Activated CD8-positive, alpha-beta memory T cell treated with anti-CD3 and anti-CD28 coated beads, Interleukin-2, amount 50 U/mL, for 48 hours (primary cell): Measurements from ENCODE around the gene MTTP.
"Not testable (repeated sequence)": the region's sequence is repeated elsewhere in the genome, so short reads cannot be mapped to it uniquely, and the experiment has no call there.

Experiments used
- DNase-seq: peaks from one replicate; pipeline ENCODE4 v3.0.0-alpha.2; 2020

The MTTP gene

GRCh38 chr4:99574530-99575324, at the start of gene MTTP:
Gene MTTP (plus strand): TSS chr4:99574824. CDS start chr4:99574910, 86 bp downstream.
- no peak for DNase-seq

GRCh38 chr4:99529228-99529627, 45.4 kb upstream of the MTTP start:
- no peak for DNase-seq

GRCh38 chr4:99529956-99530355, 44.7 kb upstream of the MTTP start:
- DNase-seq, result no peak

DNA sequence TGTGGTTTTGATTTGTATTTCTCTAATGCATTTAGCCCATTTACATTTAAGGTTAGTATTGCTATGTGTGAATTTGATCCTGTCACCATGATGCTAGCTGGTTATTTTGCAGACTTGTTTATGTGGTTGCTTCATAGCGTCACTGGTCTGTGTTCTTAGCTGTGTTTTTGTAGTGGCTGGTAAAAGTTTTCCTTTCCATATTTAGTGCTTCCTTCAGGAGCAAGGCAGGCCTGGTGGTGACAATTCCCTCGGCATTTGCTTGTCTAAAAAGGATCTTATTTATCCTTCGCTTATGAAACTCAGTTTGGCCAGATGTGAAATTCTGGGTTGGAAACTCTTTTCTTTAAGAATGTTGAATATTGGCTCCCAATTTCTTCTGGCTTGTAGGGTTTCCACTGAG, 39.9 kb upstream of the MTTP start:
- not testable (repeated sequence) for DNase-seq

- no peak for DNase-seq
Observed at GRCh38 chr4:99536271-99536670, 38.4 kb upstream of the MTTP start.

- DNase-seq, result no peak
Observed at GRCh38 chr4:99536848-99537247, 37.8 kb upstream of the MTTP start.

GRCh38 chr4:99537674-99538073, 37.0 kb upstream of the MTTP start:
- DNase-seq, result no peak

DNA sequence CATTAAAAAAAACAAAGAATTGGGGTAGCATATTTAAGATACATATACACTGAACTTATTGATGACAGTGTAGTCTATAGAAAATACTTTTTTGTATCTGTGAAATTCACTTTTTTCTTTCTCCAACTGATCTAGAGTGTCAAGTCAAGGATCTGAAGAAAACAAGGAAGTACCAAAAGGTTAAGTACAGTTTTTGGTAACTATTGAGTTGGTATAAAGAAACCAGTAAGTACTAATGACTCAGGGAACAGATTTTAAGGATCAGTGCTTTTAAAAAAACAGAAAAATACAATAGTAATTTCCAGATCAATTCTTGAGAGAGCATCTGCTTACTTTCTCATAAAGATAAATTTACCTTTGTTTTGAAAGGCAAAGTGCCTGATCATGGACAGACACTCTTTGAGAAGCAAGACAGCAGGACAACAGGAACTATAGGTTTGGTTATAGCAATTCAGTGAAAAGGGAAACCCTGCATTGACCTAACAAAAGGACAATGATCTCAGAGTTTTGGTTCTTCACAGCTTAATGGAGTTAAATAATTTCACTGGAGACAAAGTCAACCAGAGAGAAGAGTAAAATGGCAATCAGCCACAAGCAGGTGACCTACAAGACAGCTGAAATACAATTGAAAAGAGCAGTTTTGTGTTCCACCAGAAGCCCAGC, 34.2 kb upstream of the MTTP start:
- no peak for DNase-seq

- DNase-seq, result no peak
Observed at GRCh38 chr4:99552872-99553271, 21.8 kb upstream of the MTTP start.

DNA sequence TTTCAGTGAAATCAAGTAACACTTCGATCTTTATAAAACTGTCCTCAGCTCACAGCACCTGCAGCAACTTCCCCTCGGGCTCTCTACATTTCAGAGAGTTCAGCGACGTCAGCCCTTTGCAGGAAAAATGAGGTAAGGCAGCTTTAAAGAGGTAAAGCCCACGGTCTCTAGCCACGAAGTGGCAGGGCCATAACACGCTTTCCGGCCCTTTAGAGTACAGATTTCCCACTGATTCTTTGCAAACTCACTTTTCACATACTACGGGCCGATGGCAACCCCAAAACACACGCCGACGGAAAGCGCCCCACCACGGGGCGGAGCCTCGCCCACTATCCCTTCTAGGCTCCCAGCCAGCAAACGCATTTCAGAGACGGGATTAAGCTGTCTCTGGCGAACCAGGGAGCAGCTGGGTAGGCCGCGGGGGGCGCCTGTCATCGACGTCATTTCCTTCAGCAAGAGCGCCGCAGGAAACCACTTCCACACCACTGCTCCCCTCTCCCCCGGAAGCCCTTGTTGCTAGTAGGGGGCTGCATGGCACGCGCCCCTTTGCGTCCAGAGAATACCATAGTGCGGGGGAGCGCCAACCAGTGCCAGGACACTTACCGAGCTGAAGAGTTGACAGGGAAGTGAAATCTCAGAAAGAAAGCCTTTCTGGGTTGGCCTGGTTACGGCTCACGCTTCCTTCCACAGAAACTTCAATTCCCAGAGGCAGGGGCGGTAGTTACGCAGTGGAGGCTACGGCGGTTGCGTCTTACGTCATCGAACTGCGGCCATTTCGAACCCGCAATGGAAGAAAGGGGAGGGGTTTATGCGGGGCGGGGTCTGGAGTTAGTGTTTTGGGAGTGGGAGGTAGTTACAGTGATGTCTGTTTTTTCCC, 11.1 kb upstream of the MTTP start, which contains the start of gene TRMT10A:
TRMT10A (minus strand) TSS at position 730 of the 877 bp plus-strand sequence. CDS start 4,701 bp downstream, outside the sequence.
- peak; percentile 93 for DNase-seq

DNA sequence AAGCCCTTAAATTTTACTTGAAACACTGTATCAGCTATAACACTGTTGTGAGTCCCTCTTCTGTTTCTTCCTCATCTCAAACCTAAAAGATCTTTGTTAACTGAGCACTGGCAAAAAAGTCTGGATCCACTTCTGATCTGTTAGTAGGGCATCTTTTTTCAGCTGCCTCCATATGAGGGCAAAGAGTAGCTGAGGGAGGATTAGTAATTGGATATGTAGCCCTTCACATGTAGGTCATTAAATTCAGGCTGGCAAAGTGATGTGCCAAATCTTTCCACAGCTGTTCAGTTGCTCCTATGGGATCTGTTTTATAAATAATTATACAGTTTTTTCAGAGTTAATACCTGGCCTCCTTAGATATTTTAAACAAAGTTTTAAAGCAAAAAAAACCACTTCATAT, 9.7 kb upstream of the MTTP start:
- DNase-seq, result no peak

- DNase-seq, result no peak
Observed at GRCh38 chr4:99571883-99572282, 2.7 kb upstream of the MTTP start.

GRCh38 chr4:99572527-99573240, 1.9 kb upstream of the MTTP start:
- DNase-seq, result no peak

GRCh38 chr4:99573735-99574368, 772 bp upstream of the MTTP start:
- DNase-seq, result no peak

GRCh38 chr4:99578714-99579113, 4.1 kb downstream of the MTTP start:
- DNase-seq, result no peak

- DNase-seq, result no peak
Observed at GRCh38 chr4:99585516-99585915, 10.9 kb downstream of the MTTP start.

- no peak for DNase-seq
Observed at GRCh38 chr4:99586322-99586721, 11.7 kb downstream of the MTTP start.

DNA sequence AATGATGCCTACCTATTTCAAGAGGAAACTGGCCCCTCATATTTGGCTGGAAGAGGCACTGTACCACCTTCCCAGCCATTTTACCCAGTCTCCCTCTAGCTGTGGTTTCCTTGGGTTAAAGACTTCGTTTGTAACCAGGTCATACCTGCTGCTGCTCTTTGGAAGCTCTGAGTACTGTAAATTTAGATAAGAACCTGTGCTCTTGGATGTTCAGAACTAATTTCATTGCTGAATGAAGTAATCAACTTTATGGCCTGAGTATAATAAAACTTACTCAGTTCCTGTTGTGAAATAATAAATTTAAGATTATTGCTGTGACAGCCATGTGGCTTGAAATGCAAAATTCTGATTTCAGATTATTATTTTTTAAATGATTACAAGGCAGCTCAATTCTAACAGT, 12.2 kb downstream of the MTTP start:
- no peak for DNase-seq

- no peak for DNase-seq
Observed at GRCh38 chr4:99587309-99587708, 12.7 kb downstream of the MTTP start.

DNA sequence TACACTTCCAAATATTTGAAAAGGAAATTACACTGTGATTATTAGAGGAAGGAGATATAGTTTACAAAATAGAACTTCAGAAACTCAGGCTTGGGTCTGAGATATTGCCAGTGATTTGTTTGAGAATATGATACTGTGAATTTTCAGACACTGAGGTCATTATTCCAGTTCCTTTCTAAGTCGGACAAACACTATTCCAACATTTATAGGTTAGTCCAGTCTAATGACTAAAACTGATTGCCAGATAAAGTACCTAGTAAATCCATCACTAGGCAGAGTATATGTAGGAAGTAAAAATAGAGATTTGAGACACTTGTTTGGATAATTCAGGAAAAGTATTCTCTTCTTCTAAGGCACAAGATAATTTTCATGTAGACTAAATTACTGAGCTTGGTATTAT, 13.2 kb downstream of the MTTP start:
- DNase-seq, result no peak

DNA sequence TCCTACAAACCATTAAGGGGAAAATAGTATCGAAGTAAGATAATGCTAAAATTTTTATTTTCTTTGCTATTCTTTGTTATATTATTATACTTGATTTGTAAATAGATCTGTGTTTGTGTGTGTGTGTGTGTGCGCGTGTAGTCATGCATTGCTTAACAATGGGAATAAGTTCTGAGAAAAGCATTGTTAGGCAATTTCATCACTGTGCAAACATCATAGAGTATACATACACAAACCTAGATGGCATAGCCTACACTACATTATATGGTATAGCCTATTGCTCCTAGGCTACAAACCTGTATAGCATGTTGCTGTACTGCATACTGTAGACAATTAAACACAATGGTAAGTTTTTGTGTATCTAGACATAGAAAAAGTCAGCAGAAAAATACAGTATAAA, 17.1 kb downstream of the MTTP start:
- no peak for DNase-seq
